ENCODE measurements around the gene ADAM12.

GRCh38 chr10:126043389-126043788, 344.9 kb downstream of the ADAM12 start:
- TF ChIP-seq HNF4G (IDR thresholded peaks at IDR 0.05) (no peak), CTCF (IDR thresholded peaks at IDR 0.05; ENCODE audit: low read depth, low read length, missing input control) (no peak), MAX (IDR thresholded peaks at IDR 0.05) (no peak), NR2F2 (IDR thresholded peaks at IDR 0.05) (no peak), YY1 (IDR thresholded peaks at IDR 0.05) (no peak), TAF1 (conservative IDR thresholded peaks at IDR 0.05) (no peak)

All from liver (tissue), 3 donors.